HepG2 (cell line): ENCODE measurements around the gene CXCL17. TPM values are rescaled to one million over a fixed set of nuclear protein-coding genes. Genes with fewer than 3 reads are reported as not detected.

Experiments used
- CCDC6 ChIP-seq: sonication (generic); formaldehyde crosslinking; IDR thresholded peaks from 2 replicates; pipeline ENCODE4 v1.8.1; 2022; ENCODE audit warnings: mild to moderate bottlenecking, missing genetic modification reagents, moderate library complexity
- CHD4 ChIP-seq: fragments of 200-600 bp; sonication (generic); IDR thresholded peaks from 2 replicates; pipeline ENCODE4 v1.7.0; 2017; ENCODE audit warnings: mild to moderate bottlenecking, low read length, borderline replicate concordance
- DDIT3 ChIP-seq: sonication (generic); formaldehyde crosslinking; IDR thresholded peaks from 2 replicates; pipeline ENCODE4 v1.4.0; 2020; ENCODE audit warnings: mild to moderate bottlenecking, missing genetic modification reagents
- HNRNPLL ChIP-seq: fragments of 200-400 bp; formaldehyde crosslinking; IDR thresholded peaks from 2 replicates; pipeline ENCODE4 v1.6.1; 2017; ENCODE audit warnings: mild to moderate bottlenecking, low read depth, low read length; ENCODE audit not compliant: poor library complexity, severe bottlenecking
- IKZF5 ChIP-seq: IDR thresholded peaks from 2 replicates; pipeline ENCODE4 v1.6.1; 2018; ENCODE audit warnings: missing genetic modification reagents, mild to moderate bottlenecking, missing compliant biosample characterization
- LCORL ChIP-seq, 2 experiments: fragments of 450-650 bp in 1 of 2; sonication (generic) in 1 of 2; formaldehyde crosslinking in 1 of 2; IDR thresholded peaks; 2 replicates each; pipeline versions ENCODE4 v1.5.0 to v1.6.1; 2017 to 2020; ENCODE audit warnings: antibody characterized with exemption in 1 of 2, missing genetic modification reagents in 1 of 2
- MEF2D ChIP-seq: sonication (generic); formaldehyde crosslinking; IDR thresholded peaks from 2 replicates; pipeline ENCODE4 v1.5.1; 2020; ENCODE audit warnings: mild to moderate bottlenecking, missing genetic modification reagents
- RERE ChIP-seq: IDR thresholded peaks from 2 replicates; pipeline ENCODE4 v1.6.1; 2016; ENCODE audit warnings: low read depth, missing genetic modification reagents, missing compliant biosample characterization
- RXRA ChIP-seq: sonication (generic); formaldehyde crosslinking; IDR thresholded peaks from 2 replicates; pipeline ENCODE4 v1.5.1; 2020; ENCODE audit warnings: missing genetic modification reagents
- SATB2 ChIP-seq: sonication (generic); formaldehyde crosslinking; IDR thresholded peaks from 2 replicates; pipeline ENCODE4 v1.5.0; 2020; ENCODE audit warnings: missing genetic modification reagents
- SMYD3 ChIP-seq: sonication (generic); formaldehyde crosslinking; IDR thresholded peaks from 2 replicates; pipeline ENCODE4 v1.8.1; 2023; ENCODE audit warnings: mild to moderate bottlenecking, missing genetic modification reagents
- SRSF4 ChIP-seq: fragments of 200-400 bp; formaldehyde crosslinking; IDR thresholded peaks from one replicate; pipeline ENCODE4 v1.6.1; 2018; ENCODE audit warnings: mild to moderate bottlenecking, low read depth, low read length, moderate library complexity; ENCODE audit not compliant: poor library complexity, severe bottlenecking
- SRY ChIP-seq: sonication (generic); formaldehyde crosslinking; IDR thresholded peaks from 2 replicates; pipeline ENCODE4 v1.8.0; 2022; ENCODE audit warnings: mild to moderate bottlenecking, missing genetic modification reagents
- SSRP1 ChIP-seq: IDR thresholded peaks from 2 replicates; pipeline ENCODE4 v1.6.1; 2016; ENCODE audit warnings: control low read depth
- TFAP4 ChIP-seq: sonication (generic); IDR thresholded peaks from 2 replicates; pipeline ENCODE4 v1.6.1; 2016; ENCODE audit warnings: low read depth, borderline replicate concordance
- ZKSCAN5 ChIP-seq: sonication (generic); formaldehyde crosslinking; IDR thresholded peaks from 2 replicates; pipeline ENCODE4 v1.5.1; 2020; ENCODE audit warnings: mild to moderate bottlenecking, missing genetic modification reagents
- ZNF138 ChIP-seq: sonication (generic); formaldehyde crosslinking; IDR thresholded peaks from 2 replicates; pipeline ENCODE4 v1.5.0; 2020; ENCODE audit warnings: mild to moderate bottlenecking, low read depth, missing genetic modification reagents
- ZNF230 ChIP-seq: sonication (generic); formaldehyde crosslinking; IDR thresholded peaks from 2 replicates; pipeline ENCODE4 v1.4.0; 2020; ENCODE audit warnings: mild to moderate bottlenecking, missing genetic modification reagents
- ZNF251 ChIP-seq: sonication (generic); formaldehyde crosslinking; IDR thresholded peaks from 2 replicates; pipeline ENCODE4 v1.9.0; 2021; ENCODE audit warnings: mild to moderate bottlenecking, missing genetic modification reagents
- ZNF503 ChIP-seq: sonication (generic); formaldehyde crosslinking; IDR thresholded peaks from 2 replicates; pipeline ENCODE4 v1.4.0; 2020; ENCODE audit warnings: missing genetic modification reagents
- polyA plus RNA-seq, 8 experiments: library from polyadenylated mRNA; depleted of rRNA in 3 of 8; stranded (reverse) in 7 of 8; unstranded in 1 of 8; fragments of >200 nt; fragmentation: Illumina TruSeq in 4 of 8; extraction: Trizol in 4 of 8; gene quantifications; 2 replicates each; pipeline versions ENCODE4 v1.2.1 to v1.2.3, GENCODE V29; 2011 to 2016; ENCODE audit warnings: low read depth in 4 of 8, missing spikeins in 1 of 8, mixed read lengths in 1 of 8; ENCODE audit not compliant: insufficient read depth in 1 of 8
- total RNA-seq, 5 experiments: library from RNA; depleted of rRNA; stranded (reverse); fragments of >200 nt; fragmentation: Illumina TruSeq; extraction: Trizol; gene quantifications; 2 replicates each; pipeline ENCODE4 v1.2.3, GENCODE V29; 2016; ENCODE audit warnings: low read depth in 1 of 5

Gene CXCL17
- total and polyA plus RNA-seq, 2 of the 13 experiments (the other 11 are each of a cell fraction or from before 2014, with no cell fraction given): 0.12 TPM; not detected in 1

GRCh38 chr19:42488783-42489521, 46.2 kb upstream of the CXCL17 start (continued):
- TF ChIP-seq SMYD3 (CRISPR knock-in tag) (no peak), IKZF5 (CRISPR knock-in tag) (peak; percentile 41; the same call in 1 of the 2 replicates), ZNF503 (CRISPR knock-in tag) (peak; percentile 85), MEF2D (CRISPR knock-in tag) (no peak), ZKSCAN5 (CRISPR knock-in tag) (no peak), ZNF138 (CRISPR knock-in tag) (no peak), RERE (CRISPR knock-in tag) (0 out of 2 replicates have a peak, but pooled peaks have one; percentile 60), DDIT3 (CRISPR knock-in tag) (no peak), ZNF251 (CRISPR knock-in tag) (no peak), SSRP1 (CRISPR knock-in tag) (no peak), SATB2 (CRISPR knock-in tag) (no peak), ZNF230 (CRISPR knock-in tag) (no peak), SRY (no peak), TFAP4 (no peak), RXRA (CRISPR knock-in tag) (peak; percentile 18; the same call in 1 of the 2 replicates), SRSF4 (no peak), HNRNPLL (no peak), CHD4 (peak; percentile 86; the same call in 1 of the 2 replicates), CCDC6 (CRISPR knock-in tag) (no peak), LCORL (IDR thresholded peaks at IDR 0.05) (peak; percentile 91), LCORL (CRISPR knock-in tag; IDR thresholded peaks at IDR 0.05) (peak; percentile 81)
